Stimulated activated CD4-positive, alpha-beta T cell treated with anti-CD3 and anti-CD28 coated beads, Interleukin-15, amount 100 ng/mL, for 24 hours (primary cell): ENCODE data around the gene RELT.
"Not testable (repeated sequence)": the region's sequence is repeated elsewhere in the genome, so short reads cannot be mapped to it uniquely, and the experiment has no call there.

Source experiments
- DNase-seq: peaks from one replicate; pipeline ENCODE4 v3.0.0-alpha.2; 2020

Gene RELT

GRCh38 chr11:73409431-73409830 lies 33.2 kb downstream of the RELT start:
- no peak for DNase-seq

- DNase-seq: no peak
Observed at GRCh38 chr11:73410627-73411026, 34.4 kb downstream of the RELT start.

- DNase-seq: no peak
Observed at GRCh38 chr11:73411031-73411430, 34.8 kb downstream of the RELT start.

- DNase-seq: no peak
Observed at GRCh38 chr11:73412308-73412707, 36.1 kb downstream of the RELT start.

- no peak for DNase-seq
Observed at GRCh38 chr11:73413256-73413655, 37.1 kb downstream of the RELT start.

GRCh38 chr11:73414977-73415651 lies 38.9 kb downstream of the RELT start:
- no peak for DNase-seq

- no peak for DNase-seq
Observed at GRCh38 chr11:73415854-73416615, 39.8 kb downstream of the RELT start.

GRCh38 chr11:73416786-73417185 lies 40.6 kb downstream of the RELT start:
- DNase-seq: no peak

GRCh38 chr11:73420136-73420535 lies 43.9 kb downstream of the RELT start:
- DNase-seq: no peak

- DNase-seq: no peak
Observed at GRCh38 chr11:73422886-73423285, 46.7 kb downstream of the RELT start.

- no peak for DNase-seq
Observed at GRCh38 chr11:73423506-73423905, 47.3 kb downstream of the RELT start.

GRCh38 chr11:73425108-73425507 lies 48.9 kb downstream of the RELT start:
- no peak for DNase-seq

GRCh38 chr11:73426219-73426850 lies 50.1 kb downstream of the RELT start:
- no peak for DNase-seq

- no peak for DNase-seq
Observed at GRCh38 chr11:73428227-73428626, 52.0 kb downstream of the RELT start.

GRCh38 chr11:73428699-73429098 lies 52.5 kb downstream of the RELT start:
- no peak for DNase-seq

- DNase-seq: no peak
Observed at GRCh38 chr11:73429121-73429750, 53.0 kb downstream of the RELT start.

GRCh38 chr11:73430326-73430725 lies 54.1 kb downstream of the RELT start:
- DNase-seq: no peak

- DNase-seq: no peak
Observed at GRCh38 chr11:73431396-73431795, 55.2 kb downstream of the RELT start.

- not testable (repeated sequence) for DNase-seq
Observed at GRCh38 chr11:73436859-73437258, 60.7 kb downstream of the RELT start.

GRCh38 chr11:73439002-73439843 lies 63.0 kb downstream of the RELT start:
- no peak for DNase-seq

GRCh38 chr11:73445980-73446379 lies 69.8 kb downstream of the RELT start:
- DNase-seq: no peak

- DNase-seq: no peak
Observed at GRCh38 chr11:73446766-73447165, 70.6 kb downstream of the RELT start.
